Mesothelial cell of epicardium (in vitro differentiated cells): Measurements from ENCODE around the gene NEK6. TPM values are rescaled to one million over a fixed set of nuclear protein-coding genes. Genes with fewer than 3 reads are reported as not detected.

ENCODE experiments used
- DNase-seq, 2 experiments: peaks; one replicate each; pipeline ENCODE4 v3.0.0; 2021; ENCODE audit warnings: low spot score in 2 of 2; ENCODE audit not compliant: unreplicated experiment in 2 of 2
- H3K27ac Mint-ChIP-seq: 2 replicates; pipeline ENCODE4 v1.8.0; 2021; ENCODE audit warnings: mixed read lengths
- H3K27me3 Mint-ChIP-seq: 2 replicates; pipeline ENCODE4 v1.8.0; 2021; ENCODE audit warnings: low read depth, mixed read lengths
- H3K36me3 Mint-ChIP-seq: 2 replicates; pipeline ENCODE4 v1.8.0; 2021; ENCODE audit warnings: mixed read lengths
- H3K4me1 Mint-ChIP-seq: 2 replicates; pipeline ENCODE4 v1.8.0; 2021; ENCODE audit warnings: mixed read lengths
- H3K4me3 Mint-ChIP-seq: 2 replicates; pipeline ENCODE4 v1.8.0; 2021; ENCODE audit warnings: mild to moderate bottlenecking, moderate library complexity, mixed read lengths
- H3K9me3 Mint-ChIP-seq: 2 replicates; pipeline ENCODE4 v1.8.0; 2021; ENCODE audit warnings: mixed read lengths
- CTCF ChIP-seq: fragments of 200-600 bp; sonication (generic); IDR thresholded peaks from one replicate; pipeline ENCODE4 v1.5.0; 2021; ENCODE audit warnings: antibody characterized with exemption; ENCODE audit not compliant: unreplicated experiment
- total RNA-seq: library from RNA; stranded (reverse); gene quantifications from 3 replicates; pipeline ENCODE4 v1.2.1, GENCODE V29; 2021

Gene NEK6
- total RNA-seq, 1 donor from 2014 or later = 42.9 TPM

GRCh38 chr9:124277420-124277819, 19.7 kb downstream of the NEK6 start:
- no peak overlapping the region for H3K27ac Mint-ChIP-seq
- no peak overlapping the region for H3K4me3 Mint-ChIP-seq
- H3K27me3 Mint-ChIP-seq = no peaks in the 10 kb centered on the region
- no peak for DNase-seq
- no peaks in the 10 kb centered on the region for H3K36me3 Mint-ChIP-seq
- no peak for TF ChIP-seq CTCF
- H3K9me3 Mint-ChIP-seq = no peaks in the 10 kb centered on the region
- H3K4me1 Mint-ChIP-seq = peaks cover 19% of the 10 kb centered on the region

DNA sequence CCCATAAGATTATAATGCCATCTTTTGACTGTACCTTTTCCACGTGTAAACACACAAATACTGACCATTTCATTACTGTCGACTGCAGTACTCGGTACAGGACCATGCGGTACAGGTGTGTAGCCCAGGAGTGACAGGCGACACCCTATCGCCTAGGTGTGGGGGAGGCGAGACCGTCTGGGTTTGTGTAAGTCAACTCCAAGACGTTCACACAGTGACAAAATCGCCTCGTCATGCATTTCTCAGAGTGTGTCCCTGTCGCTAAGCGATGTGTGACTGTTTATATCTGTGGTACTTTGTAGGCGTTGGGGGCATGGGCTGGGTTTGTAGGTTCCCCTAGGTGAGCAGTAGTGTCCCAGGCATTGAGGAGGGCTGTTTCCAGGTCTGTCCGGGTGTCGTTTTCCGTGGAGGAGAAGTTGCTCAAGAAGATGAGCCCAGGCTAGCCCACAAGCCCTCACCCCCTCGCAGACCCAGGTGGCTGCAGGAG, 20.3 kb downstream of the NEK6 start:
- TF ChIP-seq CTCF = no peak
- no peak overlapping the region for H3K4me3 Mint-ChIP-seq
- H3K36me3 Mint-ChIP-seq = no peaks in the 10 kb centered on the region
- no peak for DNase-seq
- H3K27me3 Mint-ChIP-seq = no peaks in the 10 kb centered on the region
- H3K9me3 Mint-ChIP-seq = no peaks in the 10 kb centered on the region
- H3K4me1 Mint-ChIP-seq = peaks cover 25% of the 10 kb centered on the region
- no peak overlapping the region for H3K27ac Mint-ChIP-seq

- Mint-ChIP-seq H3K4me3 (peak overlapping the region; percentile 8), H3K27me3 (no peaks in the 10 kb centered on the region), H3K4me1 (peaks cover 27% of the 10 kb centered on the region), H3K9me3 (no peaks in the 10 kb centered on the region), H3K36me3 (no peaks in the 10 kb centered on the region), H3K27ac (peak overlapping the region; percentile 96)
- DNase-seq = no peak
- TF ChIP-seq CTCF = no peak
Measured at GRCh38 chr9:124279531-124280175, 21.9 kb downstream of the NEK6 start.

DNA sequence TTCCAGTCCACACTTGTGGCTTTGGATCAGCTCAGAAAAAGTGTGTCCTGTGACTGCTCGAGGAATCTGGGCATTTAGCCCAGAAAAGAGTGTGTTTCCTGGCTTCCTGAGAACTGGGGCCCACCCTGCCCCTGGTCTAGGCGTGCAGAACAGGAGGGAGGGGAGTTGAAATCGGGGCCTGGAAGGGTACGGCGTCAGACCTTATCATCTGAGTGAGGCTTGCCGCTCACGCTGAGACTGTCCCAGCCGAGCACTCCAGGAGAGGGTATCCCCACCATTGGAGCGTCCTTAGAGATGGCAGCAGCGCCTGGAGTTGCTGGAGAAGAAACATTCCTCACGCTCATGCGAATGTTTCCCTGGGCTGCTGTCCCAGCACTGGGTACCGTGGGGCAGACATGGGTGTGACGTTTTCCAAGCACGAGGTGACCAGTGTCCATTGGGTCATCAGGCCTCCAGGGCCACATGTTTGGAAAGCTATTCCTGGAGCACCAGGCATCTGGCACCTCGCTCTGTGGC, 22.5 kb downstream of the NEK6 start:
- H3K4me3 Mint-ChIP-seq = peak overlapping the region; percentile 8
- no peak for TF ChIP-seq CTCF
- no peak for DNase-seq
- H3K9me3 Mint-ChIP-seq = no peaks in the 10 kb centered on the region
- no peaks in the 10 kb centered on the region for H3K36me3 Mint-ChIP-seq
- H3K27me3 Mint-ChIP-seq = no peaks in the 10 kb centered on the region
- H3K4me1 Mint-ChIP-seq = peaks cover 32% of the 10 kb centered on the region
- peak overlapping the region; percentile 96 for H3K27ac Mint-ChIP-seq

DNA sequence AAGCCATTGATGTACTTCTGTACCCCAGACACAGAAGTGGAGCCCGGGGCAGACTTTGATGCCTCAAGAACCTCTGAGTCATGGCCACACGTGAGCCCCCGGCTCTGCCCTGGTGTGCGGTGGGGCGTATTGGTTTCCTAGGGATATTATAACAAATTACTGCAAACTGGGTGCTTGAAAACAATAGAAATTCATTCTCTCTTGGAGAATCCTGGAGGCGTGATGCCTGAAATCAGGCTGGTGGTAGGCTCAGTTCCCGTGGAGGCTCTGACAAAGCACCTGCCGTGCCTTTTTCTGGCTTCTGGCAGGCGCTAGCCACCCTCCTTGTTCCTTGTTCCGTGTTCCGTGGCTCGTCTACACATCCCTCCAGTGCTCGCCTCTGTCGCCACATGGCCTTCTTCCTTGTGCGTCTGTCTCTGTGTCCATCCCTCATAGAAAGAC, 24.2 kb downstream of the NEK6 start:
- Mint-ChIP-seq H3K4me1 (peaks cover 42% of the 10 kb centered on the region), H3K36me3 (no peaks in the 10 kb centered on the region), H3K4me3 (no peak overlapping the region), H3K27ac (peak overlapping the region; percentile 45), H3K9me3 (no peaks in the 10 kb centered on the region), H3K27me3 (no peaks in the 10 kb centered on the region)
- no peak for DNase-seq
- TF ChIP-seq CTCF = no peak
